Measurements from ENCODE around the gene CRIM1. TPM values are rescaled to one million over a fixed set of nuclear protein-coding genes. Genes with fewer than 3 reads are reported as not detected.
A peak's percentile ranks its signal among the peaks of the same experiment; 100 is the strongest.

CRIM1 gene
- total RNA-seq, 4 donors from 2014 or later, result 179 to 229 (median 188) TPM

- no peak for DNase-seq (ENCODE audit: low spot score in 2 of 2)
- no peak overlapping the region for H3K4me3 ChIP-seq
- peaks cover 0 to 16% (median 3%) of the 10 kb centered on the region in 4 donors for H3K4me1 ChIP-seq
- 67 to 73% methylated on average over 6 of the region's 6 CpGs for WGBS, 2 donors
- H3K27ac ChIP-seq, result peak overlapping the region in 1 of 4 donors; percentile 12
- no peaks in the 10 kb centered on the region for H3K9me3 ChIP-seq
- peaks cover 0 to 10% (median 0%) of the 10 kb centered on the region in 3 donors for H3K36me3 ChIP-seq
- TF ChIP-seq EP300 (IDR thresholded peaks at IDR 0.05) (no peak), POLR2A (IDR thresholded peaks at IDR 0.05) (no peak)
- TF ChIP-seq, protein P1, sequence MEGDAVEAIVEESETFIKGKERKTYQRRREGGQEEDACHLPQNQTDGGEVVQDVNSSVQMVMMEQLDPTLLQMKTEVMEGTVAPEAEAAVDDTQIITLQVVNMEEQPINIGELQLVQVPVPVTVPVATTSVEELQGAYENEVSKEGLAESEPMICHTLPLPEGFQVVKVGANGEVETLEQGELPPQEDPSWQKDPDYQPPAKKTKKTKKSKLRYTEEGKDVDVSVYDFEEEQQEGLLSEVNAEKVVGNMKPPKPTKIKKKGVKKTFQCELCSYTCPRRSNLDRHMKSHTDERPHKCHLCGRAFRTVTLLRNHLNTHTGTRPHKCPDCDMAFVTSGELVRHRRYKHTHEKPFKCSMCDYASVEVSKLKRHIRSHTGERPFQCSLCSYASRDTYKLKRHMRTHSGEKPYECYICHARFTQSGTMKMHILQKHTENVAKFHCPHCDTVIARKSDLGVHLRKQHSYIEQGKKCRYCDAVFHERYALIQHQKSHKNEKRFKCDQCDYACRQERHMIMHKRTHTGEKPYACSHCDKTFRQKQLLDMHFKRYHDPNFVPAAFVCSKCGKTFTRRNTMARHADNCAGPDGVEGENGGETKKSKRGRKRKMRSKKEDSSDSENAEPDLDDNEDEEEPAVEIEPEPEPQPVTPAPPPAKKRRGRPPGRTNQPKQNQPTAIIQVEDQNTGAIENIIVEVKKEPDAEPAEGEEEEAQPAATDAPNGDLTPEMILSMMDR (IDR thresholded peaks at IDR 0.05), result no peak
- no peaks in the 10 kb centered on the region for H3K27me3 ChIP-seq
Measured at GRCh38 chr2:36394804-36395203, 39.2 kb downstream of the CRIM1 start.

GRCh38 chr2:36395866-36396265 lies 40.3 kb downstream of the CRIM1 start:
- WGBS, 2 donors, result 88 to 91% methylated on average over 4 of the region's 4 CpGs
- H3K4me3 ChIP-seq, result no peak overlapping the region
- no peak for DNase-seq (ENCODE audit: low spot score in 2 of 2)
- H3K9me3 ChIP-seq, result no peaks in the 10 kb centered on the region
- peaks cover 0 to 15% (median 3%) of the 10 kb centered on the region in 4 donors for H3K4me1 ChIP-seq
- TF ChIP-seq, protein P1 (IDR thresholded peaks at IDR 0.05), result no peak
- TF ChIP-seq POLR2A (IDR thresholded peaks at IDR 0.05) (no peak), EP300 (IDR thresholded peaks at IDR 0.05) (no peak)
- H3K27ac ChIP-seq, result no peak overlapping the region
- H3K36me3 ChIP-seq, result peaks cover 0 to 10% (median 0%) of the 10 kb centered on the region in 3 donors
- H3K27me3 ChIP-seq, result no peaks in the 10 kb centered on the region

DNA sequence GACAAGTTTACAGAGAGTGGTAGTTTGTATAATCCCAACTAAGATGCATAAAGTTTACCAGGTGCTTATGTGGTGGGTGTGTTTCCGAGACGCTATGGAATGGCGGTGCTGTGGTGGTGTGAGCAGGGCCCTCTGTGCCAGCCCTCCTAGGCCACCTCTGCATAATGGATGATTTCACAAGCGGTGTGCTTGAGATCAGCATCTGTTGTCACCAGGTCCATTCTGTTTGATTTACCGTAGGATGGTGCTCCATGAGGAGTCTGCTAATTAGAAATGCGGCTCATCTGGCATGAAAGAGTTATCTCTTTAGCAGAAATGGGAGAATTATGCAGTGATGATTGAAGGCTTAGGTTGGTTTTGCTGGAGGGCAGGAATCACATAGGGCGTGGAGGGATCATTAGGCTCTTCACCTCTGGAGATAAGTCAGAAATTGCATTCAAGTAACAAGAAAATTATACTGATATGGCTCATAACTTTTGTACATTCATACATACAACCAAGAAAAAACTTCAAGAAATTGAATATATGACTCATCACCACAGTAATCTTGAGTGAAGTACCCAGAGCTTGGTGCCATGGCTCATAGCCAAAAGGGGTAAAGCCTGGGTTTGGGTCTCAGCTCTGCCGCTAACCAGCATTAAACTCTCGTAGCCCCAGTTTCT lies 41.4 kb downstream of the CRIM1 start:
- no peaks in the 10 kb centered on the region for H3K27me3 ChIP-seq
- 95 to 96% methylated on average over 9 of the region's 9 CpGs for WGBS, 2 donors
- peaks cover 0 to 15% (median 3%) of the 10 kb centered on the region in 4 donors for H3K4me1 ChIP-seq
- no peak overlapping the region for H3K27ac ChIP-seq
- no peak for DNase-seq (ENCODE audit: low spot score in 2 of 2)
- H3K9me3 ChIP-seq, result no peaks in the 10 kb centered on the region
- TF ChIP-seq, protein P1 (IDR thresholded peaks at IDR 0.05), result no peak
- TF ChIP-seq POLR2A (IDR thresholded peaks at IDR 0.05), result no peak
- no peak for TF ChIP-seq EP300 (IDR thresholded peaks at IDR 0.05)
- H3K4me3 ChIP-seq, result no peak overlapping the region
- peaks cover 0 to 10% (median 0%) of the 10 kb centered on the region in 3 donors for H3K36me3 ChIP-seq

DNA sequence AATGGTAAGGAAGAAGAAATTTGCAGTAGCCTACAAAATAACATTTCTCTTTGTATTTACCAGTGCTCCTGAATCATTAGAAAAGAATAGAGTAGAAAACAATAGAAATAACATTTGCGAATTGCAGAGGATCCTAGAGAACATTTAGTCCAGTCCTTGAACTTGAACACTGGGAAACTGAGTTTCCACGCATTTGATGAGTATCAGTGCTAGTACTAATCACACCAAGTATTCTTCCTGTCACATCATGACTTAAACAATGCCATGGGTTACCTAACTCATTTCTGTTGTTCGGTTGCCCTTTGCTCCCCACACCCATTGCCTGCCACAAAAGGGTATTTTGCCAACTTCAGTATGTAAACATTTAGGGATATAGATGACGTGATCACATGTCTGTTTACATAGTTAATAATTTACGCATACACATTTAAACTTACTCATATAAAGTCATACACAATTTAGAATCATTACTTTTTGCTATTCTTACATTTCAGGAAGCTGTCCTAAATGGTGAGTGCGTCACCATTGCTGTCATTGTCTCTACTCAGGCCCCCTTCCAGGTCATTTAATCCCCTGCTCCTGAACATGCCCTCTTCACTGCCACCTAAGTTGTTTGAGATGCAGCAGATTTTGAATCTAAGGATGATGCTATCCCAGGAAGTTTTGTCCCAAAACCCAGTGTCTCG lies 42.3 kb downstream of the CRIM1 start:
- no peak overlapping the region for H3K4me3 ChIP-seq
- peaks cover 0 to 10% (median 0%) of the 10 kb centered on the region in 3 donors for H3K36me3 ChIP-seq
- TF ChIP-seq EP300 (IDR thresholded peaks at IDR 0.05) (no peak), POLR2A (IDR thresholded peaks at IDR 0.05) (no peak)
- TF ChIP-seq, protein P1 (IDR thresholded peaks at IDR 0.05), result no peak
- H3K27ac ChIP-seq, result no peak overlapping the region
- no peak for DNase-seq (ENCODE audit: low spot score in 2 of 2)
- no peaks in the 10 kb centered on the region for H3K27me3 ChIP-seq
- H3K4me1 ChIP-seq, result peaks cover 0 to 7% (median 3%) of the 10 kb centered on the region in 4 donors
- 87 to 95% methylated on average over 7 of the region's 7 CpGs for WGBS, 2 donors
- H3K9me3 ChIP-seq, result no peaks in the 10 kb centered on the region

DNA sequence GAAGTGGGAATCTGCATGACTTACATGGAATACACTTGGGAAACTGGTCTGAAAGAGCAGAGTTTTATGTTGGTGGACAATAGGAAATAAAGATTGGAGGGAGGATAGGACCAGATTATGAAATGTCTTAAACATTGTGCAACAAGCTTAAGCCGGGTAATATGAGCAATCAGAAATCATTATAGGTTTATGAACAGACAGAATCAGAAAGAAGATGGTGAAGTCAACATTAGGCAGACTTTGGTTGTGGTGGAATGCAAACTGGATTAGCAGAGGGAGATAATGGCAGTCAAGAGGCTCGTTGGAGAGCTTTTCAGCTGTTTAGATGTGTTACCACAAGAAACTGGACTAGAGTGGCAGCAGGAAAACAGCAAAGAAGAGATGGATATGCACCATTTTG lies 43.5 kb downstream of the CRIM1 start:
- DNase-seq (ENCODE audit: low spot score in 2 of 2), result no peak
- H3K4me3 ChIP-seq, result no peak overlapping the region
- no peaks in the 10 kb centered on the region for H3K9me3 ChIP-seq
- no peaks in the 10 kb centered on the region for H3K27me3 ChIP-seq
- peaks cover 0 to 9% (median 2%) of the 10 kb centered on the region in 4 donors for H3K4me1 ChIP-seq
- peaks cover 0 to 10% (median 0%) of the 10 kb centered on the region in 3 donors for H3K36me3 ChIP-seq
- H3K27ac ChIP-seq, result no peak overlapping the region
- no peak for TF ChIP-seq EP300 (IDR thresholded peaks at IDR 0.05)
- TF ChIP-seq, protein P1 (IDR thresholded peaks at IDR 0.05), result no peak
- TF ChIP-seq POLR2A (IDR thresholded peaks at IDR 0.05), result no peak
- 85 to 90% methylated on average over 2 of the region's 2 CpGs for WGBS, 2 donors

Data from tibial nerve (tissue), 4 donors.